ENCODE measurements around the gene TEDC2.
"Not testable (repeated sequence)": the region's sequence is repeated elsewhere in the genome, so short reads cannot be mapped to it uniquely, and the experiment has no call there.

Gene TEDC2

GRCh38 chr16:2437032-2437790 is 22.7 kb upstream of the TEDC2 start:
- no peak for DNase-seq (ENCODE audit: low read depth in 2 of 2)

DNA sequence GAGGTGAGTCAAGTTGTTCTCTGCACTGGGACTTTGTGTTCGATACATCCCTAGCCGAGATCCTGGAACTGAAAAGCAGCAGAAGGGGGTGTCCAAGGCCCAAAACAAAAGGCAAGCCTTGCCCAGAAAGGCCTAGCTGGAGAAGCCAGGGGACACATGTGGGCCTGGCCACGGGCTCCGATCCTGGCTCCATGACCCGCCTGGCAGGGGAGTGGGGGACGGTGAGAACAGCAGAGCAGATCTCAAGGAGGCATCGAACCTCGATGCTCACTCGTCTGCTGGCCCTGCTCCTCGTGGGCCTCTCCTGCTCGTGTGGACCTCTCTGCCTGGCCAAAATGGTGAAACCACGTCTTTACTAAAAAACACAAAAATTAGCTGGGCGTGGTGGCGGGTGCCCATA is 21.8 kb upstream of the TEDC2 start:
- DNase-seq (ENCODE audit: low read depth in 2 of 2), result no peak

DNA sequence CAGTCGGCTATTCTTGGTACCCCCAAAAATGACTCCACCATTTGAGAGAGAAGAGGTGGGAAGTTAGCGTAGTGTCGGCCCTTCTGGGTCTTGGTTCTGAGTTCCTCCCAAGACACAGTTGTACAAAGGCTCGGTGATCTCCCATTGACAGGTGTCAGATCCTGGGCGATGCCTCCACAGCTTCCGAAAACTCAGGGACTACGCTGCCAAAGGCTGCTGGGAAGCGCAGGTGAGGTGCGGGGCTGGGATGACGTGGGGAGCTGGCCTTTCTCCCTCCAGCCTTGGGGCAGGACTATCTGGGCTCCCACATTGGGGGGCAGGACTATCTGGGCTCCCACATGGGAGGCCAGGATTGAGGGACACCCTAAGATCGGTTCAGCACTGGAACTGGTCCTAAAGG is 20.3 kb upstream of the TEDC2 start:
- no peak for DNase-seq (ENCODE audit: low read depth in 2 of 2)

DNA sequence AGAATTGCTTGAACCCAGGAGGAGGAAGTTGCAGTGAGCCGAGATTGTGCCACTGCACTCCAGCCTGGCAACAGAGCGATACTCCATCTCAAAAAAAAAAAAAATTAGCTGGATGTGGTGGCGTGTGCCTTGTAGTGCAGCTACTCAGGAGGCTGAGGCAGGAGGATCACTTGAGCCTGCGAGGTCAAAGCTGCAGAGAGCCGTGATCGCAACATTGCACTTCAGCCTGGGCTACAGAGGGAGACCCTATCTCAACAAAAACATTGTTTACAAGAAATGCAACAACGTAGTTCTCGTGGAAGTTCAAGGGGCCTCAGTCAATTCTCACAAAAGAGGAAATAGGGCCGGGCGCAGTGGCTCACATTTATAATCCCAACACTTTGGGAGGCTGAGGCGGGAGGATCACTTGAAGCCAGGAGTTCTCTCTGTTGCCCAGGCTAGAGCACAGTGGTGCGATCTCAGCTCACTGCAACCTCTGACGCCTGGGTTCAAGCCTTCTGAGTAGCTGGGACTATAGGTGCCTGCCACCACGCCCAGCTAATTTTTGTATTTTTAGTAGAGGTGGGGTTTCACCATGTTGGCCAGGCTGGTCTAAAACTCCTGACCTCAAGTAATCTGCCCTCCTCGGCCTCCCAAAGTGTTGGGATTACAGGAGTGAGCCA is 18.6 kb upstream of the TEDC2 start:
- not testable (repeated sequence) for DNase-seq (ENCODE audit: low read depth in 2 of 2)

GRCh38 chr16:2443555-2443954 is 16.4 kb upstream of the TEDC2 start:
- DNase-seq (ENCODE audit: low read depth in 2 of 2), result no peak

DNA sequence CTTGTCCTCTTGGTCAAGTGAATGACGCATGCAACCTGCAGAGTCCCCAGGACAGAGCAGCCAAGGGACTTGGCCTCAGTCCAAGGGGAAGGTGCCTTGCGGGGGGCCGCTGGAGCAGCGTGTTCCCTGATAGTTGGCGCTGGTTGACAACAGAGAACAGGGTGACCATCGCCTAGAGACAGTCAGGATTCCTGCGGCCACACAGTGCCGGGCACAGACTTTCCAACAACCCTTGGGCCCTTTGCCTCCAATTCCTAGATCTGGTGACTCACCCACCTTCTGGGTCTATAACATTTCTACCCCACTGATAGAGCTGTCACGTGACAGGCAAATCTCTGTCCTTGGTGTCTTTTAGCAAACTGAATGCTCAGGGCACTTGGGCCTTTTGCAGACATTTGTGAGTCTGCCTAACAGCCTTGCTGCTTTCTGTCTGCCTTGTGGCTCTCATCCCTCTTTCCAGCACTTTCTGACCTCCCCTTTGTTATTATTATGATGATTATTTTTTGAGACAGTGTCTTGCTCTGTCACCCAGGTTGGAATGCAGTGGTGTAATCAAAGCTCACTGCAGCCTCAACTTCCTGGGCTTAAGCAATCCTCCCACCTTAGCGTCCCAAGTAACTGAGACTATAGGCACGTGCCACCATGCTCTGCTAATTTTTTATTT is 11.9 kb upstream of the TEDC2 start:
- DNase-seq (ENCODE audit: low read depth in 2 of 2), result no peak

- DNase-seq (ENCODE audit: low read depth in 2 of 2), result no peak
Measured at GRCh38 chr16:2449118-2449517, 10.8 kb upstream of the TEDC2 start.

- DNase-seq (ENCODE audit: low read depth in 2 of 2), result no peak
Measured at GRCh38 chr16:2450535-2450934, 9.4 kb upstream of the TEDC2 start.

- DNase-seq (ENCODE audit: low read depth in 2 of 2), result no peak
Measured at GRCh38 chr16:2450975-2451381, 8.9 kb upstream of the TEDC2 start.

DNA sequence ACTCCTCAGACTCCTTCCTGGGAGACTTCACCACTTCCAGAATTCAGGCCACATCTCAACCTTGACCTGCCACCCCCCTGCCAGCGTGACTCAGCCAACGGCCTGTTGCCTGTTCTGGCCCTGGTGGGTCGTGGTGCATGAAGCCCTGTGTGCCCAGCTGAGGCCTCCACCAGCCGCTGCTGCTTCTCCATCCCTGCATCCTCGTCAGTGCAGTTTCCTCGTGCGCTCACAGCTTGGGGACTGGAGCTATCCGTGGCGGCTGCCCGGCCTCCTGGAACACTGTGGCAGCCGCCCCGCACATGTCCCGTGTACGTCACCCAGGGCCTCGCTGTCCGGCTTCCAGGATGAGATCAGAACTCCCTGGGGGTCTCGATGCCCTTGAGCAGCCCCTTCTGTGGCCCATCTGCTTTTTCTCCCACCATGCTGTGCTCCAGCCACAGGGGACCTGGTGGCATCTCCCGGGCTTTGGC is 8.0 kb upstream of the TEDC2 start:
- no peak for DNase-seq (ENCODE audit: low read depth in 2 of 2)

GRCh38 chr16:2452650-2453049 is 7.3 kb upstream of the TEDC2 start:
- no peak for DNase-seq (ENCODE audit: low read depth in 2 of 2)

DNA sequence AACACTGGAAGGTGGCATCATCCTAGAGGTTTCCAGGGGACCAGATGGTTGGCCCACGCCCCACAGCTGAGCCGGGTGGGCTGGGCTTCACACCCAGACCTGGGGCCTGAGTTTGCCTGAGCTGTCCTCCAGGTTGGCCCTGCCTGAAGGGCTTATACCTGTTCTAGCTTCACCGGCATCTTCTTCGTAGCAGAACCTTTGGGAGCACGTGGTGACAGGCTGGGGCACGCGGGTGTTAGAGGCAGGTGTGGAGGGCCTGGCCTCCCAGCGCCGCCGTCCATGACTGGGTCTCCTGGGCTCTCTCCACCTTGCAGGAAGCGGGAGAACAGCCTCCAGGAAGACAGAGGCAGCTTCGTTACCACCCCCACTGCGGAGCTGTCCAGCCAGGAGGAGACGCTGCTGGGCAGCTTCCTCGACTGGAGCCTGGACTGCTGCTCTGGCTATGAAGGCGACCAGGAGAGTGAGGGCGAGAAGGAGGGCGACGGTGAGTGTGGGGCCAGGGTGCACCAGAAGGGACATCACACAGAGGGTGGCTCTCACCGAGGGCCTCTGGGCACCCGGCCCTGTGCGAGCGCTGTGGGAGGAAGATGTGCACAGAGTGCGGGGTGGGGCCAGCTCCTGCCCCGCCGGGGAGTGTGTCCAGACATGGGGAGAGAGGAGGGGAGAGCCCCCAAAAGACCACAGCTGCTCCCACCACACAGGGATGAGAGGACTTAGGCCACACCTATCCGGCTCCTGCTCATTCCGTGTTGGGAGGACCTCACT is 4.6 kb upstream of the TEDC2 start:
- DNase-seq (ENCODE audit: low read depth in 2 of 2), result no peak

DNA sequence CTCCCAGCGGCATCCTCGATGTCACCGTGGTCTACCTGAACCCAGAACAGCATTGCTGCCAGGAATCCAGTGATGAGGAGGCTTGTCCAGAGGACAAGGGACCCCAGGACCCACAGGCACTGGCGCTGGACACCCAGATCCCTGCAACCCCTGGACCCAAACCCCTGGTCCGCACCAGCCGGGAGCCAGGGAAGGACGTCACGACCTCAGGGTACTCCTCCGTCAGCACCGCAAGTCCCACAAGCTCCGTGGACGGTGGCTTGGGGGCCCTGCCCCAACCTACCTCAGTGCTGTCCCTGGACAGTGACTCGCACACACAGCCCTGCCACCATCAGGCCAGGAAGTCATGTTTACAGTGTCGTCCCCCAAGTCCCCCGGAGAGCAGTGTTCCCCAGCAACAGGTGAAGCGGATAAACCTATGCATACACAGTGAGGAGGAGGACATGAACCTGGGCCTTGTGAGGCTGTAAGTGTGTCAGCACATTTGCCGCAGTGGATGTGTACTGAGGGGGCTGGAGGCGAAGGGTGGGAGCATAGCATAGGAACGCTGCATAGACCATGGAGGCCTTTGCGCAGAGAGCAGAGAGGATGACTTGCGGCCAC is 3.3 kb upstream of the TEDC2 start:
- no peak for DNase-seq (ENCODE audit: low read depth in 2 of 2)

- no peak for DNase-seq (ENCODE audit: low read depth in 2 of 2)
Measured at GRCh38 chr16:2457267-2457666, 2.6 kb upstream of the TEDC2 start.

- DNase-seq (ENCODE audit: low read depth in 2 of 2), result no peak
Measured at GRCh38 chr16:2457946-2458345, 2.0 kb upstream of the TEDC2 start.

- no peak for DNase-seq (ENCODE audit: low read depth in 2 of 2)
Measured at GRCh38 chr16:2458887-2459646, 842 bp upstream of the TEDC2 start.

DNA sequence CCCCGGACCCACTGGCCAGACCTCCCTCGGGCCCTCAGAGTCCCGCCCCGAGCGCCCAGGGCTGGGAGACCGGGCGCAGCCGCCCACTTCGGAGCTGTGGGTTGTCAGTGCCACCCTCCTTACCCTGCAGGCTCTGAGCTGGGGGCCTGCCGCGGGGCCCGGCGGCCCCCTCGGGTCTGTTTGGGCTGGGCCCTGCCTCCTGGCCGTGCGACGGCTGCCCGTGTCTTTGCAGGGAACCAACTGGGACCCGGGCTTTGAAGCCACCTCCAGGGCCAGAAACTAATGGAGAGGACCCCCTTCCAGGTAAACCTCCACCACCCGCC is 443 bp downstream of the TEDC2 start:
- DNase-seq (ENCODE audit: low read depth in 2 of 2), result no peak

DNA sequence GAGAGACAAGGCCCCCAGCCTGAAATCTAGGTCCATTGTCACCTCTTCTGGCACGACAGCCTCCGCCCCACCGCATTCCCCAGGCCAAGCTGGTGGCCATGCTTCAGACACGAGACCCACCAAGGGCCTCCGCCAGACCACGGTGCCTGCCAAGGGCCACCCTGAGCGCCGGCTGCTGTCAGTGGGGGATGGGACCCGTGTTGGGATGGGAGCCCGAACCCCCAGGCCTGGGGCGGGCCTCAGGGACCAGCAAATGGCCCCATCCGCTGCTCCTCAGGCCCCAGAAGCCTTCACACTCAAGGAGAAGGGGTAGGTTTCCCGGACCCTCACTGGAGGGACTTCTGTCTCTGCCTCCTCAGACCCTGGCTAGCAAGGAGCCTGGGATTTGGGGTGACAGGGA is 1.0 kb downstream of the TEDC2 start:
- no peak for DNase-seq (ENCODE audit: low read depth in 2 of 2)

DNA sequence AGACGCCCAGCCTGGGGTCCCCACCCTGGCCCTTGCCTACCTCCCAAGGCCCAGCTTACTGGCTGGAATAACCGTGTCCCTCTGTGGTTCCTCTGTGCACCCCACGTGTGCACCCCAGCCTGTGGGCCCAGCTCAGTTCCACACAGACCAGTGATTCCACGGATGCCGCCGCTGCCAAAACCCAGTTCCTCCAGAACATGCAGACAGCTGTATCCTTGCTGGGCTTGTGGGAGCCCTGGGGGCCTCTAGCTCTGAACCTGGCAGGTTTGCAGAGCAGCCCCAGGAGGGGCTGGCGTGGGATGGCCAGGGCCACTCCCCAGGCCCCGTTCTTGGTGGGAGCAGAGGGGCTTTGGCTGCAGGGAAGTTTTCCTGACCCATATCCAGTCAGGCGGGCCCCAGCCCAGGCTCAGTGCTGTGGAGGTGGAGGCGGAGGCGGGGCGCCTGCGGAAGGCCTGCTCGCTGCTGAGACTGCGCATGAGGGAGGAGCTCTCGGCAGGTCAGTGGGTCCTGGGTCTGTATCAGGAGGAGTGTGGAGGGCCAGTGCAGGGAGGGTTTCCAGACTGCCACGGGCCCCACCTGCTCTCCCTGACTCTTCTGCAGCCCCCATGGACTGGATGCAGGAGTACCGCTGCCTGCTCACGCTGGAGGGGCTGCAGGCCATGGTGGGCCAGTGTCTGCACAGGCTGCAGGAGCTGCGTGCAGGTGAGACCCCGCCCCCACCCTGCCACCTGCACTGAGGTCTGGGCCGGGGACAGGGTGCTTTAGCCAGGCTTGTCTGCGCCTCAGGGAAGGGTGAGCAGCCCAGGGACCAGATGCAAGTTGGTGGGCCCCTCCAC is 2.3 kb downstream of the TEDC2 start:
- DNase-seq (ENCODE audit: low read depth in 2 of 2), result no peak

DNA sequence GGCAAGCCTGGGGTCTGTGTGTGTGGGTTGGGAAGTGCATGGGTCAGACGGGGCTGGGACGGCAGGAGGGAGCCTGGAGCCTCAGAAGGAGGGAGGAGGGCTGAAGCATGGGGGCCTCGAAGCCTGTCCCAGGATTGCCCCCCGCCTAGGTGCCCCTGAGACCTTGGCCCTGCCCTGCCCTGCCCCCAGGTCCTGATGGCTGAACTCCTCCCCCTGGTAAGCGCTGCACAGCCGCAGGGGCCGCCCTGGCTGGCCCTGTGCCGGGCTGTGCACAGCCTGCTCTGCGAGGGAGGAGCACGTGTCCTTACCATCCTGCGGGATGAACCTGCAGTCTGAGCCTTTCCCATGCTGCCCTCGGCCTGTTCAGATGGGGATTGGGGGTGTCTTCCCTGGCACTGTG is 4.4 kb downstream of the TEDC2 start:
- DNase-seq (ENCODE audit: low read depth in 2 of 2), result no peak
